WERI-Rb-1 (cell line): ENCODE measurements around the gene CDH4.

Experiments used
- DNase-seq: peaks from one replicate; pipeline ENCODE4 v3.0.0-alpha.2; 2020
- H3K27ac ChIP-seq: fragments of 250-450 bp; sonication (Bioruptor Pico); 2 replicates; pipeline ENCODE4 v1.5.1; 2020; ENCODE audit warnings: mild to moderate bottlenecking, moderate library complexity
- H3K27me3 ChIP-seq: fragments of 250-450 bp; sonication (Bioruptor Pico); 2 replicates; pipeline ENCODE4 v1.5.1; 2021; ENCODE audit warnings: mild to moderate bottlenecking, low read depth, moderate library complexity; ENCODE audit not compliant: insufficient read depth, severe bottlenecking
- H3K36me3 ChIP-seq: fragments of 250-450 bp; sonication (Bioruptor Pico); 2 replicates; pipeline ENCODE4 v1.5.1; 2020; ENCODE audit warnings: mild to moderate bottlenecking, moderate library complexity
- H3K4me3 ChIP-seq: 2 replicates; pipeline ENCODE4 v1.5.1; 2011; ENCODE audit warnings: low read depth, mild to moderate bottlenecking, control low read depth, low read length
- H3K9me3 ChIP-seq: fragments of 250-450 bp; sonication (Bioruptor Pico); 2 replicates; pipeline ENCODE4 v1.5.1; 2021; ENCODE audit warnings: mild to moderate bottlenecking, moderate library complexity; ENCODE audit not compliant: severe bottlenecking
- TF ChIP-seq, protein P1 (sequence below): IDR thresholded peaks from 2 replicates; pipeline ENCODE4 v1.5.1; 2011; ENCODE audit warnings: low read depth, mild to moderate bottlenecking, control low read depth, inconsistent platforms, low read length

CDH4 gene

DNA sequence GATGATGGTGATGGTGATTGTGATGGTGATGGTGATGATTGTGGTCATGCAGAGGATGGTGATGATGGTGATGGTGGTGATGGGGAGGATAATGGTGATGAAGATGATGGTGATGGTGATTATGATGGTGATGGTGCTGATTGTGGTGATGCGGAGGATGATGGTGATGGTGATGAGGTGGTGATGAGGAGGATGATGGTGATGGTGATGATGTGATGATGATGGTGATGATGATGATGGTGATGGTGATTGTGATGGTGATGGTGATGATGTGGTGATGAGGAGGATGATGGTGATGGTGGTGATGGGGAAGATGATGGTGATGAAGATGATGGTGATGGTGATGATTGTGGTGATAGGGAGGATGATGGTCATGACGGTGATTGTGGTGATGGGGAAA is 333.7 kb downstream of the CDH4 start:
- TF ChIP-seq, protein P1, sequence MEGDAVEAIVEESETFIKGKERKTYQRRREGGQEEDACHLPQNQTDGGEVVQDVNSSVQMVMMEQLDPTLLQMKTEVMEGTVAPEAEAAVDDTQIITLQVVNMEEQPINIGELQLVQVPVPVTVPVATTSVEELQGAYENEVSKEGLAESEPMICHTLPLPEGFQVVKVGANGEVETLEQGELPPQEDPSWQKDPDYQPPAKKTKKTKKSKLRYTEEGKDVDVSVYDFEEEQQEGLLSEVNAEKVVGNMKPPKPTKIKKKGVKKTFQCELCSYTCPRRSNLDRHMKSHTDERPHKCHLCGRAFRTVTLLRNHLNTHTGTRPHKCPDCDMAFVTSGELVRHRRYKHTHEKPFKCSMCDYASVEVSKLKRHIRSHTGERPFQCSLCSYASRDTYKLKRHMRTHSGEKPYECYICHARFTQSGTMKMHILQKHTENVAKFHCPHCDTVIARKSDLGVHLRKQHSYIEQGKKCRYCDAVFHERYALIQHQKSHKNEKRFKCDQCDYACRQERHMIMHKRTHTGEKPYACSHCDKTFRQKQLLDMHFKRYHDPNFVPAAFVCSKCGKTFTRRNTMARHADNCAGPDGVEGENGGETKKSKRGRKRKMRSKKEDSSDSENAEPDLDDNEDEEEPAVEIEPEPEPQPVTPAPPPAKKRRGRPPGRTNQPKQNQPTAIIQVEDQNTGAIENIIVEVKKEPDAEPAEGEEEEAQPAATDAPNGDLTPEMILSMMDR, result no peak
- Histone ChIP-seq H3K9me3 (no peaks in the 10 kb centered on the region), H3K27ac (no peak overlapping the region), H3K36me3 (no peaks in the 10 kb centered on the region), H3K4me3 (no peak overlapping the region), H3K27me3 (peaks cover 83% of the 10 kb centered on the region)
- no peak for DNase-seq

DNA sequence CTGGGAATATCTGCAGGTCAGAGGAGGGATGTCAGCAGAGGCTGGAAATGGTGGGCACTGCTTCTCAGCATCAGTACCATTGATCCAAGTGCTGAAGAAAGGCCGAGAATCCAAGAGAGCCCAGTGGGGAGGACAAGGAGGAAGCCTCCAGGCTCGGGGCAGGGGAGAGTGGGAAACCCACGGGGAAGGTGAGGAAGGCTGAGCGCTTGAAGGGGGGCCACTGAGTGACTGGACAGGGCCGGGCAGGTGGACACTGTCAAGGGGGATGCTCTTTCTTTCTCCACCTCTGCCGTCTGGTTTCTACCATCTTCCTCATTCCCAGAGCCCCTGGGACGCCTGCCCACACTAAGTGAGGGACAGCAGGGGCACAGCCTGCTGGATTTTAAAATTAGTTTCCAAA is 335.0 kb downstream of the CDH4 start:
- Histone ChIP-seq H3K27ac (no peak overlapping the region), H3K4me3 (no peak overlapping the region), H3K9me3 (peaks cover 2% of the 10 kb centered on the region), H3K27me3 (peaks cover 83% of the 10 kb centered on the region), H3K36me3 (no peaks in the 10 kb centered on the region)
- TF ChIP-seq, protein P1, result no peak
- DNase-seq, result no peak

DNA sequence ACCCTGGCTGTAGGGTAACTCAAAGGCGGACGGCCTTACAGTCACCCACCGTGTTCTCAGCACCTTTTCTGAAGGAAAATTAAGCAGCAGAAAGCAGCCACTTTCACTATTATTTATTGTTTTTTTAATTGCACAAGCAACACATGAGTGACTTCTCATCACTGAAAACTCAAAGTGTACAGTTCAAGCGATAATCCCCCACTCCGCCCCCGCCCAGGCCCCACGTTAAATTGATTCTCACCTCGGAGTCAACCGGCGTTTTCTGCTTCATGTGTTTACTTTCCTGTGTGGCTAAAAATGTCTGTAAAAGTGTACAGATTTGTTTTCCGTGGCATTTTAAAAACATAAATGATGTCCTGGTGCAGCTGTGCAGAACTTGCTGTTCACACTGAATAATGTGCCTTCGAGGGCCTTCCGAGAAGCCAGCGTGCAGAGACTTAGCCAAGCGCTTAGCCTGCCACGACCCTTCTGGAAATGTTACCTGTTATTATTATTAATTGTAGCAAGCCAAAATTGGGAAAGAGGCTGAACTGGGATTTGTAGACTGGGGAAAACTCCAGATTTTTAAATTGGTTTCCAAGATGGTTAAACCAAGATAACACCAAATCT is 335.7 kb downstream of the CDH4 start:
- Histone ChIP-seq H3K9me3 (peaks cover 2% of the 10 kb centered on the region), H3K36me3 (no peaks in the 10 kb centered on the region), H3K27me3 (peaks cover 84% of the 10 kb centered on the region), H3K4me3 (no peak overlapping the region), H3K27ac (no peak overlapping the region)
- DNase-seq, result no peak
- TF ChIP-seq, protein P1, result no peak

DNA sequence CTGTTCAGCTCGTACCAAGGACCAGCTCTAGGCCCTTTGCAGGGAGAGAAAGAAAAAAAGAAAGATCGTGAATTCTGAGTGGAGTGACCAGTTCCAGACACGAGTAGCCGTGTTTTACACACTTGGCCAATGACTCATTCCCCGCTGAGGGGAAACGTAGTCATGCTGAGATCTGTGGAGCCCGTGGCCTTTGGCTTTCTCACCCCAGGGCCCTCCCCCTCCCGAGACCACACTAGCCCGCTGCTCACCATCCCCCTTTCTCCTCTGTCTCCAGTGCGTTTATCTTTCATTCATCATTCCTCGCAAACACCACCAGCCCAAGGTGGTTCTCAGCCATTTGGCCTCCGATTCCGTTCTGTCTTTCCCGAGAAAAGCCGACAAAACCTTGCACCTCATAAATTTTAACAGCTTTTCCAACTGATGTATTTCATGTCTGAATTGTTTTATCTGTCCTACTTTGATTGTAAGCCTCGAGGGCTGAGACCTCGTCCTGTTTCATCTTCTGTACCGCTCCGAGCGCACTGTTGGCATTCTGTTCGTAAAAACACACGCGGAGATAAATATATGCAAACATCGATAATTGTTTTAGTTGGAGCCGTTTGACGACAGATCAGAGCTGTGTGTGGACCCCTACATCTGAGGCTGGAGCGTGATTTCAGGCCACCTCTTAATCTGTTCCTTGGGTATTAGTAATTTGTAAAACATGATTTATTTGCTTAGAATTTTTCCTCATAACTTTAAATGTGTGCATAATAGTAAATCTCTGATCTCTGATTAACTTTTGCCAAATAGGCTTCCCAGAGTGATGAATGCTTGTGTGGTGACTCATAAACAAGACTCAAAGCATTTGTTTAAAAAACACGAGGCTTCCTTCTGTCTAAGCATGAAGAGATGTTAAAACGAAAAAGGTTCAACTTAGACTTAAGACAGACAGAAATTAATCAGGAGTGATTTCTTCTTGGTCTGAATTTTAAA is 336.6 kb downstream of the CDH4 start:
- Histone ChIP-seq H3K27me3 (peaks cover 88% of the 10 kb centered on the region), H3K27ac (no peak overlapping the region), H3K4me3 (no peak overlapping the region), H3K36me3 (no peaks in the 10 kb centered on the region), H3K9me3 (peaks cover 2% of the 10 kb centered on the region)
- DNase-seq, result no peak
- TF ChIP-seq, protein P1, result no peak

DNA sequence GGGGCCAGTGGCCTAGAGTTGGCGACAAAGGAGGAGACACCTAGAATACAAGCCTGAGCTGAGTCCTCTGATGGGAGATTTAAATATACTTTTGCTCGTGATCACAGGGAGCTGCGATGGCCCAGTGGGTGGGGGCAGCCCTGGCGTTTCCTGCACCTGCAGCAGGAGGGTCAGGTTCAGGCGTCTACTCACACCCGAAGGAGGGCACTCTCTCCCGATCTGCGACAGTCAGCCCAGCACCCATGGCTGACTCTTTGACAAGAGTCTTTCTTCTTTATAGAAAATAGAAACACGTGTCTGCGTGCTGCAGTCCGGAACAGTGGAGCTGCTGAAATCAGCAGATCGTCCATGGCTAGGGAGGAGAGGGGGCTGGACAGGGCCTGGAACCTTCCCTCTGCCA is 338.2 kb downstream of the CDH4 start:
- H3K36me3 ChIP-seq, result no peaks in the 10 kb centered on the region
- no peak for DNase-seq
- peaks cover 2% of the 10 kb centered on the region for H3K9me3 ChIP-seq
- H3K27me3 ChIP-seq, result peaks cover 85% of the 10 kb centered on the region
- no peak overlapping the region for H3K4me3 ChIP-seq
- TF ChIP-seq, protein P1, result no peak
- no peak overlapping the region for H3K27ac ChIP-seq
